Activated naive CD8-positive, alpha-beta T cell treated with anti-CD3 and anti-CD28 coated beads, Interleukin-2, amount 10 ng/mL, durations not matched to agents 7 days and 5 days (primary cell): ENCODE results near the gene CLEC9A. TPM values are rescaled to one million over a fixed set of nuclear protein-coding genes. Genes with fewer than 3 reads are reported as not detected.

Source experiments
- ATAC-seq: fragments of 150-1000 bp; cut with Tn5 transposase; one replicate; pipeline ENCODE4 v1.10.0; 2021; ENCODE audit warnings: low read depth, moderate library complexity
- POLR2A ChIA-PET: fragments of 350-600 bp; sonication (Branson Sonifier 250); formaldehyde crosslinking; loops from one replicate; lab custom pipeline; 2021; ENCODE audit warnings: antibody characterized with exemption; lab: Charles Lee
- DNase-seq: peaks from one replicate; pipeline ENCODE4 v3.0.0; 2021
- H3K27ac Mint-ChIP-seq: one replicate; pipeline ENCODE4 v1.8.0; 2022; ENCODE audit warnings: mild to moderate bottlenecking, mixed read lengths
- H3K27me3 Mint-ChIP-seq: one replicate; pipeline ENCODE4 v1.8.0; 2022; ENCODE audit warnings: mild to moderate bottlenecking, moderate library complexity, mixed read lengths
- H3K36me3 Mint-ChIP-seq: one replicate; pipeline ENCODE4 v1.8.0; 2021; ENCODE audit warnings: mild to moderate bottlenecking, mixed read lengths
- H3K4me1 Mint-ChIP-seq: one replicate; pipeline ENCODE4 v1.8.0; 2021; ENCODE audit warnings: mixed read lengths
- H3K4me3 Mint-ChIP-seq: one replicate; pipeline ENCODE4 v1.8.0; 2022; ENCODE audit warnings: mild to moderate bottlenecking, moderate library complexity, mixed read lengths
- H3K9me3 Mint-ChIP-seq: one replicate; pipeline ENCODE4 v1.8.0; 2021; ENCODE audit warnings: mixed read lengths
- total RNA-seq, 2 experiments: library from RNA; stranded (reverse); gene quantifications; one replicate each; pipeline ENCODE4 v1.2.3, GENCODE V29; 2021

The CLEC9A gene
- total RNA-seq, 2 experiments from 2014 or later: not detected

- no peaks in the 10 kb centered on the region for H3K36me3 Mint-ChIP-seq
- POLR2A ChIA-PET: no interaction called here
- no peak for DNase-seq
- no peak overlapping the region for H3K4me3 Mint-ChIP-seq
- no peaks in the 10 kb centered on the region for H3K4me1 Mint-ChIP-seq
- H3K27ac Mint-ChIP-seq: no peak overlapping the region
- ATAC-seq: no peak
- H3K9me3 Mint-ChIP-seq: no peaks in the 10 kb centered on the region
- peaks cover 20% of the 10 kb centered on the region for H3K27me3 Mint-ChIP-seq
These were observed 839 bp downstream of the CLEC9A start for GRCh38 chr12:10031321-10031720.

DNA sequence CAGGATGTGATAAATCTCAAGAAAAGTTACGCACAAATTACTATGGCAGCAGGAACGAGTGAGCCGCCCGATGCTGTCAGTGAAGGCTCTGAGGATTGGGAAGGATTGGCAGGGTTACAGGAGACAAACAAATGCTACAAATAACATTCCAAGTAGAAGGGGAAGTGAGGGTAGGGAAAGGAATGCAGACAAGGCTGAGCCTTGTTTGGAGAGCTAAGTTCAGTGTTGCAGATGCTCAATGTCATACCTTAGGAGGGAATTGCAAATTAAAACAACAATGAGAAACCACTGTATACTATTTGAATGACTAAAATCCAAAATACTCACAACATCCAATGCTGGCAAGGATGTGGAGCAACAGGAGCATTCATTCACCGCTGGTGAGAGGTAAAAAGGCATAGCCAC is 1.3 kb downstream of the CLEC9A start:
- Mint-ChIP-seq H3K36me3 (no peaks in the 10 kb centered on the region), H3K9me3 (no peaks in the 10 kb centered on the region), H3K27me3 (peaks cover 19% of the 10 kb centered on the region), H3K4me3 (no peak overlapping the region), H3K27ac (no peak overlapping the region), H3K4me1 (no peaks in the 10 kb centered on the region)
- ATAC-seq: no peak
- no peak for DNase-seq
- POLR2A ChIA-PET: no interaction called here

DNA sequence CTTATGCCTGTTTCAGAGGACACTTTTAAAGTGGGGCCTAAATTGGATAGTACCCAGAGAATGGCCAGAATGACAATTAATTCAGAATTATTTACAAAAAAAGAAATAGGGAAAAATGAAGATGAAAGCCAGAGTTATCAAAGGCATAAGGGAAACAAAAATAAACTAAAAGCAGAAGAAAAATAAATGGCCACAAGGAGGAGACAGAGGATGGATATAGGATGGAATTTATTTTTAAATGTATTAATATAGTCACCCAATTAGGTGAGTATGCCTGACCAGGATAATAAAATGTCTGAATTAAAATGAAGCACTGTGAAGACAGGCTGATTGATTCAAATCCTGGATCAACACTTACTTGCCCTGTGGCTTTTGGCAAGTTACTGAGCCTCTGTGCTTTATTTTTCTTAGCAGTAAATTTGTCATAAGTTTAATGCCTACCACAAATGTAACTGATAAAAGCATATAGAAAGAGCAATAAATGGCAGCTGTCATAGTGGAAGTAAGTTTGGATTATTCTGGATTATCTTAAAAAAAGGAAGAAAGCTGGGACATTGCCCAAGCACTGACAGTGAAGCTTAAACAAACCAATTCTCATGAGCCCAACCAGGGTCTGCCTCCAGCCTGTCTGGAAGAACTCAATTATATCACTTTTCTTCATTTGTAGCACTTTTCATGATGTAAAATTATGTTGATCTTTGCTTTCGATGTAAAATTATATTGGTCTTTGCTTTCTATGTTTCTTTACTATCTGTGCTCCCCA is 3.5 kb downstream of the CLEC9A start:
- Mint-ChIP-seq H3K36me3 (no peaks in the 10 kb centered on the region), H3K4me3 (no peak overlapping the region), H3K4me1 (no peaks in the 10 kb centered on the region), H3K27me3 (peaks cover 15% of the 10 kb centered on the region), H3K9me3 (no peaks in the 10 kb centered on the region), H3K27ac (no peak overlapping the region)
- POLR2A ChIA-PET: no interaction called here
- ATAC-seq (no peak), DNase-seq (no peak)

GRCh38 chr12:10042167-10042566 is 11.7 kb downstream of the CLEC9A start:
- Mint-ChIP-seq H3K27me3 (peaks cover 48% of the 10 kb centered on the region), H3K27ac (no peak overlapping the region), H3K4me3 (no peak overlapping the region), H3K4me1 (no peaks in the 10 kb centered on the region), H3K36me3 (no peaks in the 10 kb centered on the region), H3K9me3 (no peaks in the 10 kb centered on the region)
- POLR2A ChIA-PET: no interaction called here
- no peak for DNase-seq
- no peak for ATAC-seq

- POLR2A ChIA-PET: no interaction called here
- Mint-ChIP-seq H3K27me3 (peaks cover 24% of the 10 kb centered on the region), H3K27ac (no peak overlapping the region), H3K4me1 (peaks cover 7% of the 10 kb centered on the region), H3K4me3 (no peak overlapping the region), H3K36me3 (no peaks in the 10 kb centered on the region), H3K9me3 (peaks cover 4% of the 10 kb centered on the region)
- DNase-seq: no peak
- ATAC-seq: no peak
These were observed 18.0 kb downstream of the CLEC9A start for GRCh38 chr12:10048526-10048925.

- Mint-ChIP-seq H3K27ac (peak overlapping the region; percentile 4), H3K4me3 (peak overlapping the region; percentile 4), H3K4me1 (peaks cover 7% of the 10 kb centered on the region), H3K27me3 (peaks cover 12% of the 10 kb centered on the region), H3K9me3 (peaks cover 4% of the 10 kb centered on the region), H3K36me3 (no peaks in the 10 kb centered on the region)
- no peak for DNase-seq
- POLR2A ChIA-PET: no interaction called here
- ATAC-seq: no peak
These were observed 21.9 kb downstream of the CLEC9A start for GRCh38 chr12:10052193-10052913.

GRCh38 chr12:10058387-10058786 is 27.9 kb downstream of the CLEC9A start:
- H3K27me3 Mint-ChIP-seq: peaks cover 35% of the 10 kb centered on the region
- DNase-seq (no peak), ATAC-seq (no peak)
- H3K27ac Mint-ChIP-seq: no peak overlapping the region
- H3K4me3 Mint-ChIP-seq: no peak overlapping the region
- POLR2A ChIA-PET: no interaction called here
- H3K36me3 Mint-ChIP-seq: no peaks in the 10 kb centered on the region
- no peaks in the 10 kb centered on the region for H3K4me1 Mint-ChIP-seq
- H3K9me3 Mint-ChIP-seq: no peaks in the 10 kb centered on the region

DNA sequence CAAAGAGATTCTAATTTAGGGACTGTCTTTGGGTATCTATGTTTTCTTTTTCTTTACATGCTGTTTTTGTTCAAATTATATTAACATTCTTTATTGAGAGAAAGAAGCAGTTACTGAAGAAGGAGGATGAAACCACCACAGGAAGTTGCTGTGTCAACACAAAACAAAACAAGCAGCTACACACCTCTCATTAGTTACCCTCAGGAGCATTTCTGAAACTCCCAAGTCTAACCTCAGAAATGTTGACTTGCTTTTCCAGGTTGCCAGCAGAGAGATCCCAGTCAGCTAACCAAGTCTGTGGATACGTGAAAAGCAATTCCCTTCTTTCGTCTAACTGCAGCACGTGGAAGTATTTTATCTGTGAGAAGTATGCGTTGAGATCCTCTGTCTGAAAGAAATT is 34.8 kb downstream of the CLEC9A start:
- no peak overlapping the region for H3K27ac Mint-ChIP-seq
- H3K27me3 Mint-ChIP-seq: peaks cover 40% of the 10 kb centered on the region
- POLR2A ChIA-PET: no interaction called here
- H3K4me1 Mint-ChIP-seq: peaks cover 2% of the 10 kb centered on the region
- H3K4me3 Mint-ChIP-seq: no peak overlapping the region
- H3K9me3 Mint-ChIP-seq: no peaks in the 10 kb centered on the region
- ATAC-seq (no peak), DNase-seq (no peak)
- H3K36me3 Mint-ChIP-seq: no peaks in the 10 kb centered on the region

DNA sequence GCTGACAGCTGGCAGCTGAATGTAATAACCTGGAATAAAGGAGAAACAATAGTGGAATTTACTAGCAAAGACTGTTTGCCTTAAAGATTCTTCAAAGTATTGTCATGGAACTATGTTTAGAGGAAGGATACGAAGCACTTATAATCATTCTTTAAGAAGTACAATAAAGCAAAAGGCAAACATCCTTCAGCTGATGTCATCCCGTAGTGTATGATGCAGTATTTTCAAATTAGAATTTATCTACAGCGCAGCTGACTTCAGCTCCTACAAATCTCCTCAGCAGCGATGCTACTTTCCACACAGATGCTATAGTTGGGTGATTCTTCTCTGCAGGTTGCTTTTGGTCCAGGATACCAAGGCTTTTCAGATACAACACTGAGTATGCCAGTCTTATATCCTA is 36.8 kb downstream of the CLEC9A start:
- no peaks in the 10 kb centered on the region for H3K9me3 Mint-ChIP-seq
- POLR2A ChIA-PET: no interaction called here
- peaks cover 2% of the 10 kb centered on the region for H3K4me1 Mint-ChIP-seq
- H3K4me3 Mint-ChIP-seq: no peak overlapping the region
- peaks cover 29% of the 10 kb centered on the region for H3K27me3 Mint-ChIP-seq
- DNase-seq (no peak), ATAC-seq (no peak)
- no peak overlapping the region for H3K27ac Mint-ChIP-seq
- no peaks in the 10 kb centered on the region for H3K36me3 Mint-ChIP-seq

DNA sequence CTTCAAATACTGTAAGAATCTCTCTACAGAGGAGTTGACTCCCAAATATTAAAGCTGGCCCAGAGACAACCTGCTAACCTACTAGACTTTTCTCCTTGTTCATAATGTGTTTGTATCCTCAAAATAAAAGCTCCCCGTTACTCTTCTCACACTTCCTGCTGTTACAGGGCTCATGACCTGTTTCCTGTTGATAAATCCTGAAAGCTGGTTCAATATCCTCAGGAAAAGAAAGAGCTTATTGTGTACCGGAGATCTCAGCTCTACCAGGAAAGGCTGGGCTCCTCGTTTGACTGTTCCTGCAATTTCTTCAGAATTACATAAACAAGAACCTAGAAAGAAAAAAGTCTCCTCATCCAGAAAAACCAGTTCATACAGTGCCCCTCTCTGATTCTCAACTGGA is 37.5 kb downstream of the CLEC9A start:
- Mint-ChIP-seq H3K27me3 (peaks cover 27% of the 10 kb centered on the region), H3K27ac (no peak overlapping the region), H3K4me3 (no peak overlapping the region), H3K9me3 (no peaks in the 10 kb centered on the region), H3K36me3 (no peaks in the 10 kb centered on the region), H3K4me1 (peaks cover 2% of the 10 kb centered on the region)
- no peak for ATAC-seq
- POLR2A ChIA-PET: no interaction called here
- no peak for DNase-seq

GRCh38 chr12:10068644-10069043 is 38.2 kb downstream of the CLEC9A start:
- no peaks in the 10 kb centered on the region for H3K36me3 Mint-ChIP-seq
- DNase-seq (no peak), ATAC-seq (no peak)
- peaks cover 27% of the 10 kb centered on the region for H3K27me3 Mint-ChIP-seq
- no peak overlapping the region for H3K27ac Mint-ChIP-seq
- POLR2A ChIA-PET: no interaction called here
- H3K4me3 Mint-ChIP-seq: no peak overlapping the region
- peaks cover 2% of the 10 kb centered on the region for H3K4me1 Mint-ChIP-seq
- no peaks in the 10 kb centered on the region for H3K9me3 Mint-ChIP-seq

DNA sequence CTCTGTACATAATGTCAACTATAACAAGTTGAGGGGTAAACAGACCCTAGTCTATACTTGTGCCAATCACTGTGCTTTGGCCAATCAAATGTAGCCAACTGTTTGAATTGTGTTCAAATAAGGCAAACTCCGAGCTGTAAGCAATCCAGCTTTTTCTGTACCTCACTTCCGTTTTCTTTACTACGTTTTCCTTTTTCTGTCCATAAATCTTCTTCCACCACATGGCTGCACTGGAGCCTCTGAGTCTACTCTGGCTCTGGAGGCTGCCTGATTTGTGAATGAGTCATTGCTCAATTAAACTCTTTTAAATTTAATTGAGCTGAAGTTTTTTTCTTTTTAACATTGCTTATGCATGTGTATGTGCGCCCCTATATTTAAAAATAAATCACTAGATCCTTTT is 38.6 kb downstream of the CLEC9A start:
- no peaks in the 10 kb centered on the region for H3K9me3 Mint-ChIP-seq
- H3K27me3 Mint-ChIP-seq: peaks cover 25% of the 10 kb centered on the region
- POLR2A ChIA-PET: no interaction called here

DNA sequence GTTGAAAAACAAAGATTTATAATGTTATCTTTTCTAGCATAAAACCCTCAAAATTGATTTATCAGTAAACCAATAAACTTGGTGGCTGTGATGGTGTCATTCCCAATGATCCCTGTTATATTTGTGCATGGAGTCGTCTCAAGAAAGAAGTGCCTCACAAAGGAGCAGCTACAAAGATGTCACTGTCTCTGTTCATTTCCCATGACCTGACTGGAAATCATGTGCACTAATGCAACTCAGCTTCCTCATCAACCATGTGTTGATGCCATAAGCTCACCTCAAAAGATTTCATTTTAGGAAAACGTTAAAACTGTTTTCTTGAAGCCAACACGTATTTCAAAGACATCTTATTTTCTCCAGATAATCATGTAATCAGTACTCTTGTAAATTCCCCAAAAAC is 39.5 kb downstream of the CLEC9A start:
- Mint-ChIP-seq H3K27ac (no peak overlapping the region), H3K36me3 (no peaks in the 10 kb centered on the region), H3K9me3 (no peaks in the 10 kb centered on the region), H3K4me3 (no peak overlapping the region), H3K4me1 (peaks cover 2% of the 10 kb centered on the region), H3K27me3 (peaks cover 25% of the 10 kb centered on the region)
- DNase-seq: no peak
- ATAC-seq: no peak
- POLR2A ChIA-PET: no interaction called here

More for the DNA sequence above, 38.6 kb downstream of the CLEC9A start:
- DNase-seq (no peak), ATAC-seq (no peak)
- Mint-ChIP-seq H3K4me1 (peaks cover 2% of the 10 kb centered on the region), H3K36me3 (no peaks in the 10 kb centered on the region), H3K4me3 (no peak overlapping the region), H3K27ac (no peak overlapping the region)

GRCh38 chr12:10070380-10070779 is 39.9 kb downstream of the CLEC9A start:
- no peak for ATAC-seq
- POLR2A ChIA-PET: no interaction called here
- no peaks in the 10 kb centered on the region for H3K4me1 Mint-ChIP-seq
- no peaks in the 10 kb centered on the region for H3K36me3 Mint-ChIP-seq
- DNase-seq: no peak
- H3K27ac Mint-ChIP-seq: no peak overlapping the region
- H3K27me3 Mint-ChIP-seq: peaks cover 25% of the 10 kb centered on the region
- H3K4me3 Mint-ChIP-seq: no peak overlapping the region
- no peaks in the 10 kb centered on the region for H3K9me3 Mint-ChIP-seq
